K562 (cell line): ENCODE data around the gene GDF15. TPM values are rescaled to one million over a fixed set of nuclear protein-coding genes. Genes with fewer than 3 reads are reported as not detected.

Experiments
- CAMTA2 ChIP-seq: fragments of 250-450 bp; sonication (Bioruptor Pico); conservative IDR thresholded peaks from 2 replicates; pipeline ENCODE4 v1.5.1; 2022
- CREBBP ChIP-seq: IDR thresholded peaks from one replicate; pipeline ENCODE4 v1.6.1; 2012; ENCODE audit warnings: low read depth, mild to moderate bottlenecking, control low read depth, inconsistent platforms, low read length
- CTBP1 ChIP-seq: fragments of 450-650 bp; IDR thresholded peaks from 2 replicates; pipeline ENCODE4 v1.6.1; 2016; ENCODE audit warnings: borderline replicate concordance
- FOXP1 ChIP-seq: sonication (generic); formaldehyde crosslinking; IDR thresholded peaks from 2 replicates; pipeline ENCODE4 v1.8.0; 2022; ENCODE audit warnings: mild to moderate bottlenecking, missing genetic modification reagents
- RBM17 ChIP-seq: fragments of 200-400 bp; formaldehyde crosslinking; IDR thresholded peaks from 2 replicates; pipeline ENCODE4 v1.6.1; 2017; ENCODE audit warnings: low read depth, mild to moderate bottlenecking, low read length, borderline replicate concordance
- SAP30 ChIP-seq: fragments of 200-600 bp; sonication (generic); IDR thresholded peaks from 2 replicates; pipeline ENCODE4 v1.6.1; 2012; ENCODE audit warnings: borderline replicate concordance, low read depth, mild to moderate bottlenecking, moderate library complexity, low read length, control low read depth, inconsistent platforms; ENCODE audit not compliant: insufficient read depth, poor library complexity, severe bottlenecking
- YY1 ChIP-seq, 3 experiments: IDR thresholded peaks; 2 replicates each; pipeline ENCODE4 v1.6.1; 2011; ENCODE audit warnings: low read length in 2 of 3, mild to moderate bottlenecking in 2 of 3, moderate library complexity in 2 of 3, borderline replicate concordance in 1 of 3, control low read depth in 1 of 3, low read depth in 1 of 3; ENCODE audit not compliant: insufficient read depth in 3 of 3, insufficient replicate concordance in 2 of 3, control insufficient read depth in 1 of 3, insufficient read length in 1 of 3; ENCODE audit errors: extremely low read depth in 1 of 3
- ZNF644 ChIP-seq: fragments of 200-800 bp; sonication (Bioruptor generic); IDR thresholded peaks from 2 replicates; pipeline ENCODE4 v1.6.1; 2016; ENCODE audit warnings: low read depth, missing genetic modification characterization, missing compliant biosample characterization
- polyA plus RNA-seq, 8 experiments: library from polyadenylated mRNA; depleted of rRNA in 4 of 8; stranded (reverse) in 5 of 8; unstranded in 3 of 8; fragments of >200 nt; fragmentation: Nextera tagmentation in 2 of 8; fragmentation: Illumina TruSeq in 1 of 8; extraction: Ambion mirVana in 2 of 8; extraction: Trizol in 1 of 8; gene quantifications; 2 replicates each; pipeline versions ENCODE4 v1.2.1 to v1.2.3, GENCODE V29; 2011 to 2014; ENCODE audit warnings: inconsistent platforms in 1 of 8, missing spikeins in 1 of 8
- total RNA-seq, 7 experiments: library from RNA; depleted of rRNA in 6 of 7; stranded (reverse); fragments of >200 nt in 6 of 7; fragmentation: Illumina TruSeq in 2 of 7; extraction: Trizol in 2 of 7; gene quantifications; 2 replicates each; pipeline versions ENCODE4 v1.2.1 to v1.2.3, GENCODE V29; 2011 to 2021; ENCODE audit warnings: low replicate concordance in 1 of 7
- TF ChIP-seq, protein P1 (sequence below), 2 experiments: fragments of 450-650 bp; formaldehyde crosslinking in 1 of 2; IDR thresholded peaks; 2 replicates each; pipeline versions ENCODE4 v1.4.0 to v1.6.1; 2014 to 2020; ENCODE audit warnings: mild to moderate bottlenecking in 2 of 2, borderline replicate concordance in 1 of 2, low read depth in 1 of 2
- TF ChIP-seq, protein P2 (sequence below): sonication (generic); IDR thresholded peaks from 2 replicates; pipeline ENCODE4 v1.6.1; 2016
- TF ChIP-seq, protein P3 (sequence below): fragments of 450-650 bp; IDR thresholded peaks from 2 replicates; pipeline ENCODE4 v1.6.1; 2017; ENCODE audit warnings: antibody characterized with exemption, mild to moderate bottlenecking

Gene GDF15
- total and polyA plus RNA-seq, 9 of the 15 experiments (the other 6 are each of a cell fraction or from before 2014, with no cell fraction given): 2.3 to 82.4 (median 12.5) TPM

- TF ChIP-seq, protein P1, sequence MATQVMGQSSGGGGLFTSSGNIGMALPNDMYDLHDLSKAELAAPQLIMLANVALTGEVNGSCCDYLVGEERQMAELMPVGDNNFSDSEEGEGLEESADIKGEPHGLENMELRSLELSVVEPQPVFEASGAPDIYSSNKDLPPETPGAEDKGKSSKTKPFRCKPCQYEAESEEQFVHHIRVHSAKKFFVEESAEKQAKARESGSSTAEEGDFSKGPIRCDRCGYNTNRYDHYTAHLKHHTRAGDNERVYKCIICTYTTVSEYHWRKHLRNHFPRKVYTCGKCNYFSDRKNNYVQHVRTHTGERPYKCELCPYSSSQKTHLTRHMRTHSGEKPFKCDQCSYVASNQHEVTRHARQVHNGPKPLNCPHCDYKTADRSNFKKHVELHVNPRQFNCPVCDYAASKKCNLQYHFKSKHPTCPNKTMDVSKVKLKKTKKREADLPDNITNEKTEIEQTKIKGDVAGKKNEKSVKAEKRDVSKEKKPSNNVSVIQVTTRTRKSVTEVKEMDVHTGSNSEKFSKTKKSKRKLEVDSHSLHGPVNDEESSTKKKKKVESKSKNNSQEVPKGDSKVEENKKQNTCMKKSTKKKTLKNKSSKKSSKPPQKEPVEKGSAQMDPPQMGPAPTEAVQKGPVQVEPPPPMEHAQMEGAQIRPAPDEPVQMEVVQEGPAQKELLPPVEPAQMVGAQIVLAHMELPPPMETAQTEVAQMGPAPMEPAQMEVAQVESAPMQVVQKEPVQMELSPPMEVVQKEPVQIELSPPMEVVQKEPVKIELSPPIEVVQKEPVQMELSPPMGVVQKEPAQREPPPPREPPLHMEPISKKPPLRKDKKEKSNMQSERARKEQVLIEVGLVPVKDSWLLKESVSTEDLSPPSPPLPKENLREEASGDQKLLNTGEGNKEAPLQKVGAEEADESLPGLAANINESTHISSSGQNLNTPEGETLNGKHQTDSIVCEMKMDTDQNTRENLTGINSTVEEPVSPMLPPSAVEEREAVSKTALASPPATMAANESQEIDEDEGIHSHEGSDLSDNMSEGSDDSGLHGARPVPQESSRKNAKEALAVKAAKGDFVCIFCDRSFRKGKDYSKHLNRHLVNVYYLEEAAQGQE (IDR thresholded peaks at IDR 0.05; ENCODE audit: borderline replicate concordance): peak; percentile 41; the same call in 1 of the 2 replicates
- TF ChIP-seq, protein P1 (CRISPR knock-in tag; IDR thresholded peaks at IDR 0.05; ENCODE audit: low read depth): no peak
- peak; percentile 63 for TF ChIP-seq SAP30
- no peak for TF ChIP-seq CAMTA2 (CRISPR knock-in tag)
- TF ChIP-seq ZNF644 (tag): no peak
- TF ChIP-seq FOXP1 (CRISPR knock-in tag): no peak; the same call in 1 of the 2 replicates
- TF ChIP-seq, protein P2, sequence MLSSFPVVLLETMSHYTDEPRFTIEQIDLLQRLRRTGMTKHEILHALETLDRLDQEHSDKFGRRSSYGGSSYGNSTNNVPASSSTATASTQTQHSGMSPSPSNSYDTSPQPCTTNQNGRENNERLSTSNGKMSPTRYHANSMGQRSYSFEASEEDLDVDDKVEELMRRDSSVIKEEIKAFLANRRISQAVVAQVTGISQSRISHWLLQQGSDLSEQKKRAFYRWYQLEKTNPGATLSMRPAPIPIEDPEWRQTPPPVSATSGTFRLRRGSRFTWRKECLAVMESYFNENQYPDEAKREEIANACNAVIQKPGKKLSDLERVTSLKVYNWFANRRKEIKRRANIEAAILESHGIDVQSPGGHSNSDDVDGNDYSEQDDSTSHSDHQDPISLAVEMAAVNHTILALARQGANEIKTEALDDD: no peak
- TF ChIP-seq CREBBP: no peak
- TF ChIP-seq, protein P3, sequence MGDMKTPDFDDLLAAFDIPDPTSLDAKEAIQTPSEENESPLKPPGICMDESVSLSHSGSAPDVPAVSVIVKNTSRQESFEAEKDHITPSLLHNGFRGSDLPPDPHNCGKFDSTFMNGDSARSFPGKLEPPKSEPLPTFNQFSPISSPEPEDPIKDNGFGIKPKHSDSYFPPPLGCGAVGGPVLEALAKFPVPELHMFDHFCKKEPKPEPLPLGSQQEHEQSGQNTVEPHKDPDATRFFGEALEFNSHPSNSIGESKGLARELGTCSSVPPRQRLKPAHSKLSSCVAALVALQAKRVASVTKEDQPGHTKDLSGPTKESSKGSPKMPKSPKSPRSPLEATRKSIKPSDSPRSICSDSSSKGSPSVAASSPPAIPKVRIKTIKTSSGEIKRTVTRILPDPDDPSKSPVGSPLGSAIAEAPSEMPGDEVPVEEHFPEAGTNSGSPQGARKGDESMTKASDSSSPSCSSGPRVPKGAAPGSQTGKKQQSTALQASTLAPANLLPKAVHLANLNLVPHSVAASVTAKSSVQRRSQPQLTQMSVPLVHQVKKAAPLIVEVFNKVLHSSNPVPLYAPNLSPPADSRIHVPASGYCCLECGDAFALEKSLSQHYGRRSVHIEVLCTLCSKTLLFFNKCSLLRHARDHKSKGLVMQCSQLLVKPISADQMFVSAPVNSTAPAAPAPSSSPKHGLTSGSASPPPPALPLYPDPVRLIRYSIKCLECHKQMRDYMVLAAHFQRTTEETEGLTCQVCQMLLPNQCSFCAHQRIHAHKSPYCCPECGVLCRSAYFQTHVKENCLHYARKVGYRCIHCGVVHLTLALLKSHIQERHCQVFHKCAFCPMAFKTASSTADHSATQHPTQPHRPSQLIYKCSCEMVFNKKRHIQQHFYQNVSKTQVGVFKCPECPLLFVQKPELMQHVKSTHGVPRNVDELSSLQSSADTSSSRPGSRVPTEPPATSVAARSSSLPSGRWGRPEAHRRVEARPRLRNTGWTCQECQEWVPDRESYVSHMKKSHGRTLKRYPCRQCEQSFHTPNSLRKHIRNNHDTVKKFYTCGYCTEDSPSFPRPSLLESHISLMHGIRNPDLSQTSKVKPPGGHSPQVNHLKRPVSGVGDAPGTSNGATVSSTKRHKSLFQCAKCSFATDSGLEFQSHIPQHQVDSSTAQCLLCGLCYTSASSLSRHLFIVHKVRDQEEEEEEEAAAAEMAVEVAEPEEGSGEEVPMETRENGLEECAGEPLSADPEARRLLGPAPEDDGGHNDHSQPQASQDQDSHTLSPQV: peak; percentile 52; the same call in 1 of the 2 replicates
- no peak for TF ChIP-seq RBM17
- TF ChIP-seq YY1 (IDR thresholded peaks at IDR 0.05; ENCODE audit: borderline replicate concordance in 1 of 3, control insufficient read depth in 1 of 3, extremely low read depth in 1 of 3, insufficient read depth in 3 of 3, insufficient read length in 1 of 3, insufficient replicate concordance in 2 of 3, low read depth in 1 of 3, low read length in 2 of 3): peak in 2 of 3 experiments; percentile 16 to 58
- TF ChIP-seq CTBP1: 0 out of 2 replicates have a peak, but pooled peaks have one; percentile 21
Observed at GRCh38 chr19:18340990-18341868, 44.7 kb upstream of the GDF15 start (continued).
